Measurements from ENCODE around the gene LMCD1.

The LMCD1 gene

GRCh38 chr3:8466526-8466925 is 35.1 kb upstream of the LMCD1 start:
- no peaks in the 10 kb centered on the region for H3K9me3 ChIP-seq (ENCODE audit: control insufficient read depth, low read depth, low read length)
- H3K4me1 ChIP-seq (ENCODE audit: control insufficient read depth, low read depth, low read length) = no peaks in the 10 kb centered on the region
- H3K4me3 ChIP-seq (ENCODE audit: low read length) = no peak overlapping the region
- no peaks in the 10 kb centered on the region for H3K27me3 ChIP-seq (ENCODE audit: control insufficient read depth, insufficient read depth, low read length)
- no peaks in the 10 kb centered on the region for H3K36me3 ChIP-seq (ENCODE audit: control insufficient read depth, low read depth, low read length)
- no peak overlapping the region for H3K9ac ChIP-seq (ENCODE audit: low read length)
- H3K27ac ChIP-seq (ENCODE audit: low read length) = no peak overlapping the region

GRCh38 chr3:8470801-8471200 is 30.8 kb upstream of the LMCD1 start:
- no peaks in the 10 kb centered on the region for H3K27me3 ChIP-seq (ENCODE audit: control insufficient read depth, insufficient read depth, low read length)
- no peaks in the 10 kb centered on the region for H3K36me3 ChIP-seq (ENCODE audit: control insufficient read depth, low read depth, low read length)
- no peak overlapping the region for H3K4me3 ChIP-seq (ENCODE audit: low read length)
- H3K9me3 ChIP-seq (ENCODE audit: control insufficient read depth, low read depth, low read length) = no peaks in the 10 kb centered on the region
- H3K9ac ChIP-seq (ENCODE audit: low read length) = no peak overlapping the region
- peaks cover 3% of the 10 kb centered on the region for H3K4me1 ChIP-seq (ENCODE audit: control insufficient read depth, low read depth, low read length)
- no peak overlapping the region for H3K27ac ChIP-seq (ENCODE audit: low read length)

GRCh38 chr3:8472549-8472948 is 29.1 kb upstream of the LMCD1 start:
- no peak overlapping the region for H3K9ac ChIP-seq (ENCODE audit: low read length)
- peaks cover 3% of the 10 kb centered on the region for H3K4me1 ChIP-seq (ENCODE audit: control insufficient read depth, low read depth, low read length)
- H3K27ac ChIP-seq (ENCODE audit: low read length) = no peak overlapping the region
- H3K36me3 ChIP-seq (ENCODE audit: control insufficient read depth, low read depth, low read length) = no peaks in the 10 kb centered on the region
- no peaks in the 10 kb centered on the region for H3K9me3 ChIP-seq (ENCODE audit: control insufficient read depth, low read depth, low read length)
- H3K4me3 ChIP-seq (ENCODE audit: low read length) = no peak overlapping the region
- H3K27me3 ChIP-seq (ENCODE audit: control insufficient read depth, insufficient read depth, low read length) = no peaks in the 10 kb centered on the region

GRCh38 chr3:8473029-8473428 is 28.6 kb upstream of the LMCD1 start:
- no peaks in the 10 kb centered on the region for H3K36me3 ChIP-seq (ENCODE audit: control insufficient read depth, low read depth, low read length)
- no peaks in the 10 kb centered on the region for H3K27me3 ChIP-seq (ENCODE audit: control insufficient read depth, insufficient read depth, low read length)
- no peaks in the 10 kb centered on the region for H3K9me3 ChIP-seq (ENCODE audit: control insufficient read depth, low read depth, low read length)
- no peak overlapping the region for H3K27ac ChIP-seq (ENCODE audit: low read length)
- H3K4me1 ChIP-seq (ENCODE audit: control insufficient read depth, low read depth, low read length) = peaks cover 3% of the 10 kb centered on the region
- no peak overlapping the region for H3K4me3 ChIP-seq (ENCODE audit: low read length)
- no peak overlapping the region for H3K9ac ChIP-seq (ENCODE audit: low read length)

GRCh38 chr3:8473990-8474389 is 27.6 kb upstream of the LMCD1 start:
- Histone ChIP-seq H3K4me3 (ENCODE audit: low read length) (no peak overlapping the region), H3K9ac (ENCODE audit: low read length) (no peak overlapping the region), H3K9me3 (ENCODE audit: control insufficient read depth, low read depth, low read length) (no peaks in the 10 kb centered on the region), H3K27me3 (ENCODE audit: control insufficient read depth, insufficient read depth, low read length) (no peaks in the 10 kb centered on the region), H3K4me1 (ENCODE audit: control insufficient read depth, low read depth, low read length) (peaks cover 3% of the 10 kb centered on the region), H3K36me3 (ENCODE audit: control insufficient read depth, low read depth, low read length) (no peaks in the 10 kb centered on the region), H3K27ac (ENCODE audit: low read length) (no peak overlapping the region)

- Histone ChIP-seq H3K9ac (ENCODE audit: low read length) (no peak overlapping the region), H3K4me1 (ENCODE audit: control insufficient read depth, low read depth, low read length) (peaks cover 3% of the 10 kb centered on the region), H3K9me3 (ENCODE audit: control insufficient read depth, low read depth, low read length) (no peaks in the 10 kb centered on the region), H3K36me3 (ENCODE audit: control insufficient read depth, low read depth, low read length) (no peaks in the 10 kb centered on the region), H3K27ac (ENCODE audit: low read length) (no peak overlapping the region), H3K4me3 (ENCODE audit: low read length) (no peak overlapping the region), H3K27me3 (ENCODE audit: control insufficient read depth, insufficient read depth, low read length) (no peaks in the 10 kb centered on the region)
Measured at GRCh38 chr3:8474991-8475390, 26.6 kb upstream of the LMCD1 start.

GRCh38 chr3:8480699-8481098 is 20.9 kb upstream of the LMCD1 start:
- Histone ChIP-seq H3K36me3 (ENCODE audit: control insufficient read depth, low read depth, low read length) (no peaks in the 10 kb centered on the region), H3K4me1 (ENCODE audit: control insufficient read depth, low read depth, low read length) (no peaks in the 10 kb centered on the region), H3K9ac (ENCODE audit: low read length) (no peak overlapping the region), H3K27me3 (ENCODE audit: control insufficient read depth, insufficient read depth, low read length) (no peaks in the 10 kb centered on the region), H3K9me3 (ENCODE audit: control insufficient read depth, low read depth, low read length) (no peaks in the 10 kb centered on the region), H3K4me3 (ENCODE audit: low read length) (no peak overlapping the region), H3K27ac (ENCODE audit: low read length) (no peak overlapping the region)

GRCh38 chr3:8481380-8481779 is 20.2 kb upstream of the LMCD1 start:
- H3K27me3 ChIP-seq (ENCODE audit: control insufficient read depth, insufficient read depth, low read length) = no peaks in the 10 kb centered on the region
- no peak overlapping the region for H3K4me3 ChIP-seq (ENCODE audit: low read length)
- H3K36me3 ChIP-seq (ENCODE audit: control insufficient read depth, low read depth, low read length) = no peaks in the 10 kb centered on the region
- no peaks in the 10 kb centered on the region for H3K4me1 ChIP-seq (ENCODE audit: control insufficient read depth, low read depth, low read length)
- H3K9ac ChIP-seq (ENCODE audit: low read length) = no peak overlapping the region
- H3K27ac ChIP-seq (ENCODE audit: low read length) = no peak overlapping the region
- no peaks in the 10 kb centered on the region for H3K9me3 ChIP-seq (ENCODE audit: control insufficient read depth, low read depth, low read length)

GRCh38 chr3:8482263-8482662 is 19.4 kb upstream of the LMCD1 start:
- no peaks in the 10 kb centered on the region for H3K9me3 ChIP-seq (ENCODE audit: control insufficient read depth, low read depth, low read length)
- no peak overlapping the region for H3K4me3 ChIP-seq (ENCODE audit: low read length)
- no peak overlapping the region for H3K27ac ChIP-seq (ENCODE audit: low read length)
- H3K4me1 ChIP-seq (ENCODE audit: control insufficient read depth, low read depth, low read length) = no peaks in the 10 kb centered on the region
- no peaks in the 10 kb centered on the region for H3K36me3 ChIP-seq (ENCODE audit: control insufficient read depth, low read depth, low read length)
- H3K27me3 ChIP-seq (ENCODE audit: control insufficient read depth, insufficient read depth, low read length) = no peaks in the 10 kb centered on the region
- H3K9ac ChIP-seq (ENCODE audit: low read length) = no peak overlapping the region

- H3K27me3 ChIP-seq (ENCODE audit: control insufficient read depth, insufficient read depth, low read length) = no peaks in the 10 kb centered on the region
- H3K9me3 ChIP-seq (ENCODE audit: control insufficient read depth, low read depth, low read length) = no peaks in the 10 kb centered on the region
- H3K36me3 ChIP-seq (ENCODE audit: control insufficient read depth, low read depth, low read length) = no peaks in the 10 kb centered on the region
- no peak overlapping the region for H3K27ac ChIP-seq (ENCODE audit: low read length)
- H3K9ac ChIP-seq (ENCODE audit: low read length) = no peak overlapping the region
- no peaks in the 10 kb centered on the region for H3K4me1 ChIP-seq (ENCODE audit: control insufficient read depth, low read depth, low read length)
- H3K4me3 ChIP-seq (ENCODE audit: low read length) = no peak overlapping the region
Measured at GRCh38 chr3:8482960-8483665, 18.5 kb upstream of the LMCD1 start.

- H3K27me3 ChIP-seq (ENCODE audit: control insufficient read depth, insufficient read depth, low read length) = no peaks in the 10 kb centered on the region
- no peaks in the 10 kb centered on the region for H3K4me1 ChIP-seq (ENCODE audit: control insufficient read depth, low read depth, low read length)
- no peak overlapping the region for H3K27ac ChIP-seq (ENCODE audit: low read length)
- no peak overlapping the region for H3K9ac ChIP-seq (ENCODE audit: low read length)
- no peak overlapping the region for H3K4me3 ChIP-seq (ENCODE audit: low read length)
- no peaks in the 10 kb centered on the region for H3K9me3 ChIP-seq (ENCODE audit: control insufficient read depth, low read depth, low read length)
- no peaks in the 10 kb centered on the region for H3K36me3 ChIP-seq (ENCODE audit: control insufficient read depth, low read depth, low read length)
Measured at GRCh38 chr3:8484409-8485140, 17.0 kb upstream of the LMCD1 start.

All from iPS-18a (cell line).